Heart left ventricle (tissue), 13 donors: ENCODE measurements around the gene LIMD2.

Experiments used
- POLR2A ChIP-seq, 2 donors: fragments of 450-650 bp; IDR thresholded peaks; one replicate each; pipeline ENCODE4 v1.6.1; 2017; ENCODE audit warnings: antibody characterized with exemption in 2 of 2, mild to moderate bottlenecking in 2 of 2, moderate library complexity in 2 of 2
- TF ChIP-seq, protein P1 (sequence below), 12 donors: fragments of 200-600 bp; sonication (generic) in 4 of 12; IDR thresholded peaks; one replicate each; pipeline versions ENCODE4 v1.5.0 to v1.8.0; 2018 to 2022; ENCODE audit warnings: antibody characterized with exemption in 12 of 12, mild to moderate bottlenecking in 5 of 12
- donor health status: ischemic (EF 13 %, LVEDD 7.1; RV severe dilation, severe dysfunction).
- donor health status: DM: no; HTN: yes; CAD: no.
- donor health status: DM: no; HTN: no; CAD: no.
- donor health status: ischemic (EF 25% LVEDD 6.9; RV normal size, moderate dysfunction).
- donor health status: ischemic (EF 25% LVEDD 5.7; RV mildly dilated, moderate dysfunction).
- donor health status: ischemic (EF 35%, LVEDD 5.7; RV mildly dilated, moderate dysfunction).
- donor health status: nonischemic (EF 11% LVEDD 7.7; RV severe dilation, severe dysfunction).
- donor health status: DM: yes; HTN: yes; CAD: no.
- donor health status: PGD.
- donor health status: ischemic (EF 29% LVEDD 5.4; RV normal size, mild dysfunction).
- donor health status: nonischemic (EF 23%, LVEDD 6.1; RV moderate dilation, normal function).

DNA sequence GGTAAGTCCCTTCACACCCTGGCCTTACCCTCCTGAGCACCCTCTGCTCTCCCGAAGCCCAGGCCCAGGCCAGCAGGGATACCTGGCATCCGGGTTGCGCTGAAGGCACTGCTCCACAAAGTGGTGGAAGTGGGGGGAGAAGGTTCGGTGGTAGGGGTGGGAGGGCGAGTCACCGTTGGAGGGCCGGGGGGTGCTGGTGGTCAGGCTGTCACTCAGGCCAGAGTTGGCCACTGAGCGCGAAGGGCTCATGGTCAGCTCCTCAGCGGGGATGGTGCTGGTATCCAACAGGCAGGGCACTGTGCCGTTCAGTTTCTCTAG is 4.3 kb upstream of the LIMD2 start:
- TF ChIP-seq, protein P1, sequence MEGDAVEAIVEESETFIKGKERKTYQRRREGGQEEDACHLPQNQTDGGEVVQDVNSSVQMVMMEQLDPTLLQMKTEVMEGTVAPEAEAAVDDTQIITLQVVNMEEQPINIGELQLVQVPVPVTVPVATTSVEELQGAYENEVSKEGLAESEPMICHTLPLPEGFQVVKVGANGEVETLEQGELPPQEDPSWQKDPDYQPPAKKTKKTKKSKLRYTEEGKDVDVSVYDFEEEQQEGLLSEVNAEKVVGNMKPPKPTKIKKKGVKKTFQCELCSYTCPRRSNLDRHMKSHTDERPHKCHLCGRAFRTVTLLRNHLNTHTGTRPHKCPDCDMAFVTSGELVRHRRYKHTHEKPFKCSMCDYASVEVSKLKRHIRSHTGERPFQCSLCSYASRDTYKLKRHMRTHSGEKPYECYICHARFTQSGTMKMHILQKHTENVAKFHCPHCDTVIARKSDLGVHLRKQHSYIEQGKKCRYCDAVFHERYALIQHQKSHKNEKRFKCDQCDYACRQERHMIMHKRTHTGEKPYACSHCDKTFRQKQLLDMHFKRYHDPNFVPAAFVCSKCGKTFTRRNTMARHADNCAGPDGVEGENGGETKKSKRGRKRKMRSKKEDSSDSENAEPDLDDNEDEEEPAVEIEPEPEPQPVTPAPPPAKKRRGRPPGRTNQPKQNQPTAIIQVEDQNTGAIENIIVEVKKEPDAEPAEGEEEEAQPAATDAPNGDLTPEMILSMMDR (IDR thresholded peaks at IDR 0.05) = no peak
- no peak for TF ChIP-seq POLR2A (IDR thresholded peaks at IDR 0.05)
